ENCODE results near the gene DTNBP1. TPM values are rescaled to one million over a fixed set of nuclear protein-coding genes. Genes with fewer than 3 reads are reported as not detected.

DTNBP1 gene
- total and polyA plus RNA-seq, 2 of the 13 experiments (the other 11 are each of a cell fraction or from before 2014, with no cell fraction given) = 6.6 to 19.1 TPM

- ChIA-PET POLR2A (no interaction called here), CTCF (ENCODE audit: low intra/inter-chr PET ratio, low total read pairs) (no interaction called here)
- FAIRE-seq = no peak
- Histone ChIP-seq H4K20me1 (ENCODE audit: insufficient read depth, low read length) (no peaks in the 10 kb centered on the region; the same call in 1 of the 2 replicates), H3K79me2 (ENCODE audit: insufficient read depth, low read length) (no peaks in the 10 kb centered on the region), H3K27me3 (ENCODE audit: control insufficient read depth in 1 of 2, insufficient read depth in 2 of 2, low read length in 2 of 2) (no peaks in the 10 kb centered on the region), H3K27ac (ENCODE audit: extremely low read length, insufficient read depth, low read length) (no peak overlapping the region), H3K4me3 (replicated peaks in 1 of 3; ENCODE audit: insufficient read depth in 1 of 3, low read depth in 2 of 3, low read length in 3 of 3) (no peak overlapping the region), H2AFZ (ENCODE audit: low read length) (no peak overlapping the region), H3K9me3 (ENCODE audit: low read length) (no peaks in the 10 kb centered on the region), H3K36me3 (replicated peaks in 1 of 2; ENCODE audit: control insufficient read depth in 1 of 2, insufficient read depth in 2 of 2, low read length in 2 of 2) (no peaks in the 10 kb centered on the region), H3K9ac (ENCODE audit: insufficient read depth, low read depth, low read length) (no peak overlapping the region), H3K4me1 (ENCODE audit: insufficient read depth, low read length) (no peaks in the 10 kb centered on the region), H3K4me2 (ENCODE audit: low read depth, low read length) (no peak overlapping the region)
- WGBS (ENCODE audit: low lambda C conversion rate) = 94% methylated on average over 2 of the region's 2 CpGs
- DNase-seq (ENCODE audit: low spot score) = no peak
- no TSS peak for BruUV-seq (replicated peaks)
- intact Hi-C loops (cut with micrococcal nuclease; ENCODE audit: unreplicated experiment) (no loop called here), in situ Hi-C loops (cut with HindIII; ENCODE audit: extremely low pct_ligation_motif_present, low pct_unique_long_range_greater_than_20kb) (no loop called here)
- ATAC-seq = no peak
- TF ChIP-seq FOXA3 (CRISPR knock-in tag; IDR thresholded peaks at IDR 0.05) (no peak), BCL6 (CRISPR knock-in tag; IDR thresholded peaks at IDR 0.05) (no peak), GTF2F1 (IDR thresholded peaks at IDR 0.05; ENCODE audit: low read length) (no peak), SUZ12 (IDR thresholded peaks at IDR 0.05; ENCODE audit: low read depth, low read length) (no peak)
Observed at GRCh38 chr6:15580326-15580725, 82.5 kb downstream of the DTNBP1 start.

GRCh38 chr6:15578716-15579391, 84.0 kb downstream of the DTNBP1 start:
- TF ChIP-seq ZNF180 (CRISPR knock-in tag; IDR thresholded peaks at IDR 0.05; ENCODE audit: borderline replicate concordance, low read depth) (no peak), ZNF784 (CRISPR knock-in tag; IDR thresholded peaks at IDR 0.05; ENCODE audit: borderline replicate concordance) (no peak), ZNF441 (CRISPR knock-in tag; IDR thresholded peaks at IDR 0.05; ENCODE audit: borderline replicate concordance) (no peak), ZNF430 (CRISPR knock-in tag; IDR thresholded peaks at IDR 0.05) (no peak), ZBTB38 (CRISPR knock-in tag; IDR thresholded peaks at IDR 0.05) (no peak), ZNF549 (CRISPR knock-in tag; IDR thresholded peaks at IDR 0.05) (no peak)
- in situ Hi-C loops (cut with HindIII; ENCODE audit: extremely low pct_ligation_motif_present, low pct_unique_long_range_greater_than_20kb) (no loop called here), intact Hi-C loops (cut with micrococcal nuclease; ENCODE audit: unreplicated experiment) (no loop called here)
- Histone ChIP-seq H3K4me1 (ENCODE audit: insufficient read depth, low read length) (no peaks in the 10 kb centered on the region), H2AFZ (ENCODE audit: low read length) (no peak overlapping the region), H3K9ac (ENCODE audit: insufficient read depth, low read depth, low read length) (no peak overlapping the region), H3K36me3 (replicated peaks in 1 of 2; ENCODE audit: control insufficient read depth in 1 of 2, insufficient read depth in 2 of 2, low read length in 2 of 2) (no peaks in the 10 kb centered on the region), H3K4me3 (replicated peaks in 1 of 3; ENCODE audit: insufficient read depth in 1 of 3, low read depth in 2 of 3, low read length in 3 of 3) (no peak overlapping the region), H3K9me3 (ENCODE audit: low read length) (no peaks in the 10 kb centered on the region), H3K27ac (ENCODE audit: extremely low read length, insufficient read depth, low read length) (no peak overlapping the region), H3K27me3 (ENCODE audit: control insufficient read depth in 1 of 2, insufficient read depth in 2 of 2, low read length in 2 of 2) (no peaks in the 10 kb centered on the region), H3K79me2 (ENCODE audit: insufficient read depth, low read length) (no peaks in the 10 kb centered on the region), H3K4me2 (ENCODE audit: low read depth, low read length) (no peak overlapping the region), H4K20me1 (ENCODE audit: insufficient read depth, low read length) (no peaks in the 10 kb centered on the region; the same call in 1 of the 2 replicates)
- ATAC-seq = no peak
- ChIA-PET POLR2A (no interaction called here), CTCF (ENCODE audit: low intra/inter-chr PET ratio, low total read pairs) (no interaction called here)
- no peak for DNase-seq (ENCODE audit: low spot score)
- no peak for FAIRE-seq
- no TSS peak for BruUV-seq (replicated peaks)
- WGBS (ENCODE audit: low lambda C conversion rate) = 96% methylated on average over 3 of the region's 3 CpGs

Measured in HepG2 (cell line).